H9 (cell line): ENCODE measurements around the gene IL10RA. TPM values are rescaled to one million over a fixed set of nuclear protein-coding genes. Genes with fewer than 3 reads are reported as not detected.

Source experiments
- DNase-seq: peaks from one replicate; pipeline ENCODE4 v3.0.0-alpha.2; 2017
- H2AFZ ChIP-seq: one replicate; pipeline ENCODE4 v1.6.1; 2013; ENCODE audit warnings: mild to moderate bottlenecking, low read length, control low read depth, moderate library complexity
- H2AK5ac ChIP-seq: 2 replicates; pipeline ENCODE4 v1.6.1; 2013; ENCODE audit warnings: low read length, control low read depth, mixed read lengths; ENCODE audit not compliant: insufficient read length
- H2BK120ac ChIP-seq: one replicate; pipeline ENCODE4 v1.6.1; 2013; ENCODE audit warnings: low read depth, mild to moderate bottlenecking, low read length, control low read depth, inconsistent platforms; ENCODE audit not compliant: poor library complexity, severe bottlenecking
- H2BK12ac ChIP-seq: 2 replicates; pipeline ENCODE4 v1.6.1; 2013; ENCODE audit warnings: low read length, control low read depth, mixed read lengths, low read depth; ENCODE audit not compliant: insufficient read length
- H2BK15ac ChIP-seq: 2 replicates; pipeline ENCODE4 v1.6.1; 2013; ENCODE audit warnings: low read depth, low read length, control low read depth
- H2BK20ac ChIP-seq: one replicate; pipeline ENCODE4 v1.6.1; 2013; ENCODE audit warnings: low read depth, mild to moderate bottlenecking, low read length, control low read depth, inconsistent platforms; ENCODE audit not compliant: poor library complexity, severe bottlenecking
- H2BK5ac ChIP-seq: 2 replicates; pipeline ENCODE4 v1.6.1; 2013; ENCODE audit warnings: low read length, control low read depth, mixed read lengths; ENCODE audit not compliant: insufficient read length
- H3K14ac ChIP-seq: 2 replicates; pipeline ENCODE4 v1.6.1; 2013; ENCODE audit warnings: low read length, control low read depth; ENCODE audit not compliant: insufficient read depth
- H3K18ac ChIP-seq: 2 replicates; pipeline ENCODE4 v1.6.1; 2013; ENCODE audit warnings: low read depth, mild to moderate bottlenecking, mixed read lengths, low read length, control low read depth; ENCODE audit not compliant: insufficient read length
- H3K23ac ChIP-seq: 2 replicates; pipeline ENCODE4 v1.6.1; 2013; ENCODE audit warnings: low read length, control low read depth, mixed read lengths, low read depth; ENCODE audit not compliant: insufficient read length
- H3K23me2 ChIP-seq: 2 replicates; pipeline ENCODE4 v1.6.1; 2013; ENCODE audit warnings: low read depth, mild to moderate bottlenecking, mixed read lengths, low read length, control low read depth; ENCODE audit not compliant: insufficient read length, poor library complexity, severe bottlenecking
- H3K27ac ChIP-seq: 2 replicates; pipeline ENCODE4 v1.5.1; 2013; ENCODE audit warnings: low read length, control low read depth, mixed read lengths, low read depth; ENCODE audit not compliant: insufficient read length
- H3K27me3 ChIP-seq: 2 replicates; pipeline ENCODE4 v1.6.1; 2013; ENCODE audit warnings: low read length, control low read depth, inconsistent platforms; ENCODE audit not compliant: insufficient read depth
- H3K4ac ChIP-seq: 2 replicates; pipeline ENCODE4 v1.6.1; 2013; ENCODE audit warnings: low read depth, mild to moderate bottlenecking, control low read depth, inconsistent platforms, low read length, moderate library complexity
- H3K4me1 ChIP-seq: 2 replicates; pipeline ENCODE4 v1.6.1; 2013; ENCODE audit warnings: low read length, control low read depth, inconsistent platforms; ENCODE audit not compliant: insufficient read depth
- H3K4me2 ChIP-seq: 2 replicates; pipeline ENCODE4 v1.6.1; 2013; ENCODE audit warnings: low read length, control low read depth, mixed read lengths; ENCODE audit not compliant: insufficient read length, insufficient read depth
- H3K56ac ChIP-seq: 2 replicates; pipeline ENCODE4 v1.6.1; 2013; ENCODE audit warnings: low read depth, mild to moderate bottlenecking, mixed read lengths, low read length, control low read depth; ENCODE audit not compliant: insufficient read length
- H3K79me1 ChIP-seq: 2 replicates; pipeline ENCODE4 v1.6.1; 2013; ENCODE audit warnings: low read depth, mild to moderate bottlenecking, moderate library complexity, low read length, control low read depth, inconsistent platforms; ENCODE audit not compliant: insufficient read depth, poor library complexity, severe bottlenecking
- H3K79me2 ChIP-seq: 2 replicates; pipeline ENCODE4 v1.6.1; 2013; ENCODE audit warnings: low read length, control low read depth, inconsistent platforms; ENCODE audit not compliant: insufficient read depth
- H3K9ac ChIP-seq: 2 replicates; pipeline ENCODE4 v1.6.1; 2013; ENCODE audit warnings: low read length, control low read depth, mixed read lengths; ENCODE audit not compliant: insufficient read length; ENCODE audit errors: extremely low read depth
- H3K9me3 ChIP-seq: one replicate; pipeline ENCODE4 v1.6.1; 2013; ENCODE audit warnings: low read depth, low read length, inconsistent platforms; ENCODE audit not compliant: control insufficient read depth
- H3T11ph ChIP-seq: one replicate; pipeline ENCODE4 v1.6.1; 2013; ENCODE audit warnings: mild to moderate bottlenecking, low read length, control low read depth, inconsistent platforms
- H4K20me1 ChIP-seq: one replicate; pipeline ENCODE4 v1.6.1; 2013; ENCODE audit not compliant: control insufficient read depth, insufficient read length, insufficient read depth
- H4K5ac ChIP-seq: 2 replicates; pipeline ENCODE4 v1.6.1; 2013; ENCODE audit warnings: low read depth, mild to moderate bottlenecking, mixed read lengths, low read length, control low read depth; ENCODE audit not compliant: insufficient read length
- H4K8ac ChIP-seq: replicated peaks from 2 replicates; pipeline ENCODE4 v1.6.1; 2013; ENCODE audit warnings: low read length, control low read depth, mixed read lengths, low read depth; ENCODE audit not compliant: insufficient read length
- H4K91ac ChIP-seq: 2 replicates; pipeline ENCODE4 v1.6.1; 2013; ENCODE audit warnings: low read depth, mild to moderate bottlenecking, moderate library complexity, mixed read lengths, low read length, control low read depth; ENCODE audit not compliant: insufficient read length
- H3K27ac Mint-ChIP-seq, 3 experiments: 2 replicates in 2 of 3; 3 replicates in 1 of 3; pipeline ENCODE4 v1.8.0; 2020 to 2021; ENCODE audit warnings: mixed read lengths in 3 of 3, mild to moderate bottlenecking in 1 of 3, moderate library complexity in 1 of 3
- H3K27me3 Mint-ChIP-seq: 2 replicates; pipeline ENCODE4 v1.8.0; 2021; ENCODE audit warnings: low read depth, mild to moderate bottlenecking, moderate library complexity, mixed read lengths
- H3K36me3 Mint-ChIP-seq, 3 experiments: 2 replicates in 2 of 3; 3 replicates in 1 of 3; pipeline ENCODE4 v1.8.0; 2020 to 2021; ENCODE audit warnings: low read depth in 3 of 3, mixed read lengths in 3 of 3; ENCODE audit not compliant: insufficient read depth in 1 of 3
- H3K4me1 Mint-ChIP-seq, 2 experiments: 2 replicates each; pipeline ENCODE4 v1.8.0; 2020; ENCODE audit warnings: mixed read lengths in 2 of 2
- H3K4me3 Mint-ChIP-seq, 2 experiments: 2 replicates in 1 of 2; 3 replicates in 1 of 2; pipeline ENCODE4 v1.8.0; 2020 to 2021; ENCODE audit warnings: mild to moderate bottlenecking in 2 of 2, mixed read lengths in 2 of 2, moderate library complexity in 1 of 2
- H3K9me3 Mint-ChIP-seq, 2 experiments: 2 replicates in 1 of 2; 3 replicates in 1 of 2; pipeline ENCODE4 v1.8.0; 2020; ENCODE audit warnings: mild to moderate bottlenecking in 2 of 2, mixed read lengths in 2 of 2, moderate library complexity in 1 of 2
- CTCF ChIP-seq: fragments of 200-600 bp; sonication (generic); conservative IDR thresholded peaks from 3 replicates; pipeline ENCODE4 v1.8.0; 2021; ENCODE audit warnings: antibody characterized with exemption, mild to moderate bottlenecking
- WGBS: extraction: QIAGEN DNeasy Blood & Tissue Kit; methylation state at CpG from one replicate; pipeline ENCODE4 v1.1.7; 2013; ENCODE audit warnings: missing lambda C conversion rate, low lambda C conversion rate, mixed read lengths; ENCODE audit not compliant: insufficient read length; ENCODE audit errors: extremely low coverage; 5-methylcytosine and 5-hydroxymethylcytosine counted together
- total RNA-seq: library from RNA; stranded (reverse); gene quantifications from 2 replicates; pipeline ENCODE4 v1.2.1, GENCODE V29; 2021

IL10RA gene
- total RNA-seq, 1 experiment from 2014 or later = not detected

DNA sequence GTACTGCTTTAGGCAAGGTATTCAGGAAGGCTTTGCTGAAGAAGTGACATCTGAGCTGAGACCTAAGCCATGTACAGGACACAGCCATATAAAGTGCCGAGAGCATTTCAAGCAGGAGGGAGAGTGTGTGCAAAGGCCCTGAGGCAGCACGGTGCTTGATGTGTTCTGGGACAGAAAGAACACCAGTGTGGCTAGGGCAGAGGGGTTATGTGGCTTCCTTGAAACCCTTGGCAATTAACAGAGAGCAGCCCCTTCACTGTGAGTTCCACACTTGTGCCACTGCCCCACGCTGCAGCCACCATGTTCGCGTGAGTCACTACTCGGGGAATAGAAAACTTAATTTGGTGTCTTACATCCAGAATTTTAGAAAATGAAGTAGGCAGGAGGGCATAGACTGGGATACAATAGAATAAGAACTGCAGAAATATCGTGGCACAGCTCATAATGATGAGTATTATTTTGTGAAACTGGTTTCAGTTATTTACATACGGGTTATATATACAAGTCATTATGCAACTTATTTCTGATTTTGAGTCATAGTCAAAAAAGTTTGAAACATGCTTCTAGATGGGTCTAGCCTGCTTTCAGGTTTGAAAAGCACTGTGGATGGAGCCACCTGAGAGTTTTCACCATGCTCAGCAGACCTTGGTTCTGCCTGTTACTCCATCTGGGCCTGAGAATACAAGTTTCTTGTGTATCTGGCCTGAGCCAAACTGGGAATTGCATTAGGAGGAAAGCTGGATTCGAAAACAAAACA is 11.8 kb downstream of the IL10RA start:
- H4K20me1 ChIP-seq = no peaks in the 10 kb centered on the region
- no peak overlapping the region for H2BK15ac ChIP-seq
- no peak overlapping the region for H2BK120ac ChIP-seq
- Mint-ChIP-seq H3K9me3 (no peaks in the 10 kb centered on the region), H3K4me1 (peaks cover 11 to 19% of the 10 kb centered on the region in 2 experiments), H3K4me3 (no peak overlapping the region), H3K27me3 (peaks cover 8% of the 10 kb centered on the region), H3K27ac (no peak overlapping the region), H3K36me3 (no peaks in the 10 kb centered on the region)
- H3K56ac ChIP-seq = no peak overlapping the region
- H3K4me1 ChIP-seq = peaks cover 6% of the 10 kb centered on the region; the same call in 1 of the 2 replicates
- no peaks in the 10 kb centered on the region for H3K79me2 ChIP-seq
- H2AK5ac ChIP-seq = no peak overlapping the region
- no peak overlapping the region for H4K5ac ChIP-seq
- H2AFZ ChIP-seq = no peak overlapping the region
- H2BK5ac ChIP-seq = no peak overlapping the region
- no peak overlapping the region for H3K27ac ChIP-seq
- no peak overlapping the region for H2BK20ac ChIP-seq
- no peaks in the 10 kb centered on the region for H3K79me1 ChIP-seq
- H3K27me3 ChIP-seq = no peaks in the 10 kb centered on the region
- H4K8ac ChIP-seq = no peak overlapping the region
- no peaks in the 10 kb centered on the region for H3K23me2 ChIP-seq
- H3K14ac ChIP-seq = no peak overlapping the region
- H2BK12ac ChIP-seq = no peak overlapping the region
- no peak overlapping the region for H3K18ac ChIP-seq
- TF ChIP-seq CTCF = no peak
- no peak overlapping the region for H3T11ph ChIP-seq
- no peak overlapping the region for H3K4ac ChIP-seq
- no CpG with 5 or more reads among the region's 9 CpGs for WGBS
- H3K4me2 ChIP-seq = no peak overlapping the region
- no peak overlapping the region for H3K9ac ChIP-seq
- H3K23ac ChIP-seq = no peak overlapping the region
- H4K91ac ChIP-seq = no peak overlapping the region
- DNase-seq = no peak
- H3K9me3 ChIP-seq = no peaks in the 10 kb centered on the region
